Karpas-422 (cell line): ENCODE data around the gene PECR. TPM values are rescaled to one million over a fixed set of nuclear protein-coding genes. Genes with fewer than 3 reads are reported as not detected.

Source experiments
- DNase-seq: peaks from one replicate; pipeline ENCODE4 v3.0.0-alpha.2; 2015
- H2AFZ ChIP-seq: fragments of 200-600 bp; sonication (generic); 2 replicates; pipeline ENCODE4 v1.6.1; 2014; ENCODE audit warnings: antibody characterized with exemption, low read length, mixed read lengths
- H3K27ac ChIP-seq: fragments of 200-600 bp; sonication (generic); 2 replicates; pipeline ENCODE4 v1.5.1; 2014; ENCODE audit warnings: mild to moderate bottlenecking, low read length, moderate library complexity
- H3K27me3 ChIP-seq: fragments of 200-600 bp; sonication (generic); 2 replicates; pipeline ENCODE4 v1.6.1; 2014; ENCODE audit warnings: low read length, mixed read lengths
- H3K36me3 ChIP-seq: fragments of 200-600 bp; sonication (generic); 2 replicates; pipeline ENCODE4 v1.6.1; 2014; ENCODE audit warnings: low read length, mixed read lengths; ENCODE audit not compliant: insufficient read depth
- H3K4me1 ChIP-seq: fragments of 200-600 bp; sonication (generic); 2 replicates; pipeline ENCODE4 v1.6.1; 2014; ENCODE audit warnings: mild to moderate bottlenecking, low read length, mixed read lengths
- H3K4me2 ChIP-seq: fragments of 200-600 bp; sonication (generic); 2 replicates; pipeline ENCODE4 v1.6.1; 2014; ENCODE audit warnings: low read length, low read depth, mild to moderate bottlenecking; ENCODE audit not compliant: poor library complexity, severe bottlenecking
- H3K4me3 ChIP-seq: fragments of 200-600 bp; sonication (generic); 2 replicates; pipeline ENCODE4 v1.5.1; 2014; ENCODE audit warnings: mild to moderate bottlenecking, antibody characterized with exemption, low read length, mixed read lengths
- H3K79me2 ChIP-seq: fragments of 200-600 bp; sonication (generic); 2 replicates; pipeline ENCODE4 v1.6.1; 2014; ENCODE audit warnings: mild to moderate bottlenecking, low read length, mixed read lengths
- H3K9ac ChIP-seq: fragments of 200-600 bp; sonication (generic); 2 replicates; pipeline ENCODE4 v1.6.0; 2014; ENCODE audit warnings: low read length
- H3K9me2 ChIP-seq: fragments of 200-600 bp; sonication (generic), shearing (Covaris generic); replicated peaks from 2 replicates; pipeline ENCODE4 v1.6.0; 2014; ENCODE audit warnings: mild to moderate bottlenecking, low read length, moderate library complexity; ENCODE audit not compliant: insufficient read depth
- H3K9me3 ChIP-seq: fragments of 300-700, 200-600 bp; sonication (generic); 2 replicates; pipeline ENCODE4 v1.6.1; 2014; ENCODE audit warnings: low read length, mixed read lengths
- H4K20me1 ChIP-seq: fragments of 200-600 bp; sonication (generic); 2 replicates; pipeline ENCODE4 v1.6.1; 2014; ENCODE audit warnings: mild to moderate bottlenecking, antibody characterized with exemption, low read length, low read depth; ENCODE audit not compliant: insufficient read depth
- total RNA-seq: library from RNA; depleted of rRNA; stranded (reverse); fragments of >200 nt; shearing (Covaris generic); gene quantifications from 2 replicates; pipeline ENCODE4 v1.2.3, GENCODE V29; 2014; ENCODE audit warnings: low replicate concordance

Gene PECR
- total RNA-seq, 1 experiment from 2014 or later: 0.30 TPM

DNA sequence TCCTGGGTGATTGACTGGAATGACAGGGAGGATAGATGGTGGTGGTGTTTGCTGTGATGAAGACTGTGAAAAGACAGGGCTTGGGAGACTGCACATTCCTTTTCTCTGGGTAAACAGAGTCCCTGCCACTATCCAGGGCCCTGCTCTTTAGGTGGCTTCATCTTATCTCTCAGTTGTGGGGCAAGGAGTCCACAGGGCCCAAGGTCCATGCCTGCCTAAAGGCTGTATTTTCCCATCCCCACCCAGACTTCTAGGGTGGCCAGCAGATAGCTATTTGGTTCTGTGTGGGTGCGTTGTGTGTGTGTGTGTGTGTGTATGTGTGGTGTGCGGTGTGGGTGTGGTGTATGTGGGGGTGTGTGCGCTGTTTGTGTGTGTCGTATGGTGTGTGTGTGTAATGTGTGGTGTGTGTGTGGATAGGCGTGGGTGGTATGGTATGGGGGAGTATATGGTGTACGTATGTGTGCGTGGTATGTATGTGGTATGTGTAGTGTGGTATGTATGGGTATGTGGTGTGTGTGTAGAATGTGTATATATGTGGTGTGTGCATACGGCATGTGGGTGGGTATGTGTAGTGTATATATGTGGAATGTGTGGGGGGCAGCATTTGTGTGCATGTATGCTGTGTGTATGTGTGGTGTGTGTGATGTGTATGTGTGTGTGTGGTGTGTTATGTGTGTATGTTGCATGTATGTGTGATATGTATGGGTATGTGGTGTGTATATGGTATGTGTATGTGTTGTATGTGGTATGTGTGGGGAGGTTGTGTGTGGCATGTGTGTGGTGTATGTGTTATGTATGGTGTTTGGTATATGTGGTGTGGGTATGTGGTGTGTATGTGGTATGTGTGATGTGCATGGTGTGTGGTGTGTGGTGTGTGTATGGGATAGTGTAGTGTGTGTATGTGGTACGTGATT, 17.1 kb upstream of the PECR start:
- Histone ChIP-seq H4K20me1 (no peaks in the 10 kb centered on the region), H3K9me3 (no peaks in the 10 kb centered on the region), H3K9ac (no peak overlapping the region), H3K36me3 (no peaks in the 10 kb centered on the region), H3K27me3 (no peaks in the 10 kb centered on the region), H3K4me3 (no peak overlapping the region), H3K9me2 (no peaks in the 10 kb centered on the region), H3K79me2 (no peaks in the 10 kb centered on the region), H3K4me1 (no peaks in the 10 kb centered on the region), H2AFZ (no peak overlapping the region), H3K27ac (no peak overlapping the region), H3K4me2 (no peak overlapping the region)
- no peak for DNase-seq

DNA sequence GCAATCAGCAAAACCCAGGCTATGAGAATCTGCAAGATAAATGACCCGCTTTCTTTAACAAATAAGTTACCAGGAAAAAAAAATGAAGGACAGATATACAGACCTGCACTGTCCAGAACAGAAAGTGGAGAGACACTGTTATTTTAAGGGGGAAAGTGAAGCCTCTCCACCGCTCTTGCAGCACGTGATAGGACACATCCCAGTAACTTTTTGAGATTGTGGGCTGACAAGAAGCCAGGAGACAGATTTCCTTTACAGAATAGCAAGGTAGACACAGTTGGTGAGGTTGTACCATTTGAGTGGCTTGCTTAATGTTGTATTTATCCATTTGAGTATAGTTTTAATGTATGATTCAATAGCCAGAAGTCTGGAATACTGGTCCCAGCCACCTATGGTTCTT, 13.1 kb upstream of the PECR start:
- Histone ChIP-seq H3K9me3 (no peaks in the 10 kb centered on the region), H3K4me3 (no peak overlapping the region), H3K9me2 (no peaks in the 10 kb centered on the region), H3K27me3 (no peaks in the 10 kb centered on the region), H3K4me2 (no peak overlapping the region), H4K20me1 (no peaks in the 10 kb centered on the region), H3K4me1 (no peaks in the 10 kb centered on the region), H3K79me2 (no peaks in the 10 kb centered on the region), H3K9ac (no peak overlapping the region), H2AFZ (no peak overlapping the region), H3K27ac (no peak overlapping the region), H3K36me3 (no peaks in the 10 kb centered on the region)
- DNase-seq: no peak

DNA sequence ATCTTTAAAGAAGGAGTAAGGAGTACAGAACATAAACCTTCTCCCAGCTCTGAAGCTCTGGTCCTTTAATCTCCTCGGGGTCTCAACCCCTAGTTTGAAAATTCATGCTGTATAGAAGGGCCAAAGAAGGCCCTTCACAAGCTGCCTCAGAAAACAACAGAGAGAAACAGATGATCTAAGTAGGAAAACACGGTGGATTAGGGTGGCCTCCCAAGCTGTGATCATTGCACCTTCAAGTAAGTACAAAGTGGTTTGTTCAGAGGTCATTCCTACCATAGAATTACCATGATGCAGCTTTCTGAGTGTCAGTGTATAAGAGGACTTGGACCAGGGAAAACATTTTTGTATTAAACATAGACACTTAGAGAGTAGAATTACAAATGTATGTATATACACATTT, 11.0 kb upstream of the PECR start:
- Histone ChIP-seq H3K27ac (no peak overlapping the region), H3K9me2 (no peaks in the 10 kb centered on the region), H3K9me3 (no peaks in the 10 kb centered on the region), H2AFZ (no peak overlapping the region), H3K4me3 (no peak overlapping the region), H4K20me1 (no peaks in the 10 kb centered on the region), H3K4me2 (no peak overlapping the region), H3K9ac (no peak overlapping the region), H3K79me2 (no peaks in the 10 kb centered on the region), H3K36me3 (no peaks in the 10 kb centered on the region), H3K4me1 (no peaks in the 10 kb centered on the region), H3K27me3 (no peaks in the 10 kb centered on the region)
- DNase-seq: no peak

DNA sequence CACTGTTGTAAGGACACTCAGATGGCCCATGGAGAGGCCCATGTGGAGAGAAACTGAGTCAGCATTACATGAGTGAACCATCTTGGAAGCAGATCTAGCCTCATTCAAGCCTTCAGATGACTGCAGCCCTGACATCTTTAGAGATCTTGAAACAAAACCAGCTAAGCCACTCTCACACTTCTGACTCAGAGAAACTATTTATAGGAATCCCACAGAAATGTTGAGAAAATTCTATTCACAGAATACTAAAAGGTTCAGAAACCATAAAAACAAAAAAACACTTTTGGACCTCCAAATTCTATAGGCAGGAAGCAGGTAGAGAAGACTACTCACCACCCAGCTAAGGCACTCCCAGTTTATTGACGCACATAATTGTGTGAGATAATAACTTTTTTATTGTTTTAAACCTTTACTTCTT, 8.8 kb upstream of the PECR start:
- Histone ChIP-seq H3K9me2 (no peaks in the 10 kb centered on the region), H3K9ac (no peak overlapping the region), H3K36me3 (no peaks in the 10 kb centered on the region), H3K4me1 (no peaks in the 10 kb centered on the region), H4K20me1 (no peaks in the 10 kb centered on the region), H3K27me3 (no peaks in the 10 kb centered on the region), H3K79me2 (no peaks in the 10 kb centered on the region), H3K9me3 (no peaks in the 10 kb centered on the region), H3K4me2 (no peak overlapping the region), H3K4me3 (no peak overlapping the region), H3K27ac (no peak overlapping the region), H2AFZ (no peak overlapping the region)
- no peak for DNase-seq

DNA sequence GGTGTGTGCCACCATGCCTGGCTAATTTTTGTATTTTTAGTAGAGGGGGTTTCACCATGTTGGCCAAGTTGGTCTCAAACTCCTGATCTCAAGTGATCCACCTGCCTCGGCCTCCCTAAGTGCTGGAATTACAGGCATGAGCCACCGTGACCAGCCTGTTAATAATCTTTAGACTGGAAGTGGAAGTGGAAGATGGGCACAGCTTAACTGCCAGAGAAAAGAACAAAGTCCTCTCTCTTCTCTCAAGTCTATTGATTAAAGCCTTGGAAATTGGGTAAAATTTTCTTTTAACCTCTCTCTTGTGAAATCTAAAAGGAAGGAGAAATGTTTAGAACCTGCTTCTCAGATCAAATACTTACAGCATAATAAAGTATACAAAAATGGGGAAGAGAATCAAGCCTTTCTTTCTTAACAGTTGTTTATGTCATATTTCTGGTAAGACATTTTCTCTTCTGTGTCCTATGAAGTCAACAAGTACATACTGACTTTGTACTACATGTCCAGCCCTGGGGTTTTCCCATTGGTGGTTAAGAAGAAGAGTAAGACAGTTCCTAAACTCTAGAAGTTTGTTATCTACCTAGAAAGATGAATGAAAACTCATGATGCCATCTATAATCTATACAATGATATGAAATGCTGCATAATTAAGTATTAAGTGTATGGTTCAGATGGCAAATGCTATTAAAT, 4.7 kb upstream of the PECR start:
- H3K79me2 ChIP-seq: no peaks in the 10 kb centered on the region
- no peak overlapping the region for H2AFZ ChIP-seq
- H3K27me3 ChIP-seq: no peaks in the 10 kb centered on the region
- DNase-seq: no peak
- no peak overlapping the region for H3K9ac ChIP-seq
- no peaks in the 10 kb centered on the region for H4K20me1 ChIP-seq
- no peak overlapping the region for H3K4me2 ChIP-seq
- H3K27ac ChIP-seq: no peak overlapping the region
- no peak overlapping the region for H3K4me3 ChIP-seq
- H3K9me3 ChIP-seq: no peaks in the 10 kb centered on the region
- H3K9me2 ChIP-seq: no peaks in the 10 kb centered on the region
- H3K4me1 ChIP-seq: no peaks in the 10 kb centered on the region
- H3K36me3 ChIP-seq: no peaks in the 10 kb centered on the region

DNA sequence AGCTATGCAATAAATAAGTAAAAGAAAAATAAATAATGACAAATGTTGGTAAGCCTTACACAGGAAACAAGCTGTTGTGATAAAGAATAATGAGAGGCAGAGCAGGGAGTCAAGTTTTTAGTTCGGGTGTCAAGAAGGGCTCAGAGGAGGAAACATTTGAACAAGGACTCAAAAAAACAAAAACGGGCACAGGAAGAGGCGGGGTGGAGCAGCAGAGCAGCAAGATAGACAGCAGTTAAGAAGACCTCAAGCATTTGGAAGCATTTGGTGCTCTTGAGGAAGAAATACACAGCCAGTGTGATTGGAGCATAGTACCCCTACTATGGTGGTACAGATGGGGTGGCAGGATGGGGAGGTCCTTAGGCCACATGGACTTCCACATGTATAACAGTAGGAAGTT, 2.9 kb upstream of the PECR start:
- no peak for DNase-seq
- no peaks in the 10 kb centered on the region for H3K9me3 ChIP-seq
- no peaks in the 10 kb centered on the region for H3K4me1 ChIP-seq
- H3K36me3 ChIP-seq: no peaks in the 10 kb centered on the region
- no peak overlapping the region for H3K4me3 ChIP-seq
- no peaks in the 10 kb centered on the region for H3K79me2 ChIP-seq
- no peak overlapping the region for H3K4me2 ChIP-seq
- H2AFZ ChIP-seq: no peak overlapping the region
- no peaks in the 10 kb centered on the region for H3K27me3 ChIP-seq
- H3K9ac ChIP-seq: no peak overlapping the region
- H3K27ac ChIP-seq: no peak overlapping the region
- H4K20me1 ChIP-seq: no peaks in the 10 kb centered on the region
- H3K9me2 ChIP-seq: no peaks in the 10 kb centered on the region

DNA sequence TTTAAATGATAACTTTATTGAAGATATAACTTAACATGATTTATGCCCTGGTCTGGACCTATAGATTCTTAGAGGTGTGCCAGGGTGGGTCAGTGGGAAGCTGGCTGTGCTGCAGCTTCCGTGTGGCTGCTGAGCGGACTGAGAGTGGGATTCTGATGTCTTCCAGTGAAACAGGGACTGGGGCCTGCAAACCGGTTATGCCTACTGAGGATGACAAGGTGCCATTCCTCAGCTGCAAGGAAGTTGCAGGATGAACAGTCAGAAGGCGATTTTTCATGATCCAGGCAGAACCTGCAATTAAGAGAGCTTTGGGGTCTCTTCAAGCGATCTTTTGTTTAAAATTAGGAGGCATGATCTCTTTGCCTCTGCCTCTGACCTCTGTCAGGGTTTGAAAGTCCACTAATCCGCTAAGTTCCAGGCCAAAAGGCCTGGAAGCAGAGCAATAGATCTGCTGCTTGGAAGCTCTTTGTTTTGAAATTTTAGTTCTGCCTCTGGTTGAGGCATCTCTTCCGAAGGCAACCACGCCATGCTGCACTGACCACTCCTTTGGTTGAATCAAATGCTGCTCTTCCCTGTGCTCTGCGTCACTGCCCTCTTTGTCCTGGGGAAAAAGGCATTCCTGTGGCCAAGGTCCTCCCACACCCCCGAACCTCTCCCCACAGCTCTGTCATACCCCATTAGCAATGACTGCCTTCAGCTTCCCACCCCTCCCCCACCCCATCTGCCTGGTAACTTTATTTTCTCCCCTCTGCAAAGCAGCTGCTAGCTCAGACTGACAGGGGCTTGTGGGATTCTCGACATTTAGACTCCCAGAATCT, 2.1 kb upstream of the PECR start:
- Histone ChIP-seq H3K27me3 (no peaks in the 10 kb centered on the region), H2AFZ (no peak overlapping the region), H3K9me2 (no peaks in the 10 kb centered on the region), H3K79me2 (no peaks in the 10 kb centered on the region), H3K4me2 (no peak overlapping the region), H4K20me1 (no peaks in the 10 kb centered on the region), H3K36me3 (no peaks in the 10 kb centered on the region), H3K9me3 (no peaks in the 10 kb centered on the region), H3K27ac (no peak overlapping the region), H3K4me3 (no peak overlapping the region), H3K9ac (no peak overlapping the region), H3K4me1 (no peaks in the 10 kb centered on the region)
- DNase-seq: no peak

DNA sequence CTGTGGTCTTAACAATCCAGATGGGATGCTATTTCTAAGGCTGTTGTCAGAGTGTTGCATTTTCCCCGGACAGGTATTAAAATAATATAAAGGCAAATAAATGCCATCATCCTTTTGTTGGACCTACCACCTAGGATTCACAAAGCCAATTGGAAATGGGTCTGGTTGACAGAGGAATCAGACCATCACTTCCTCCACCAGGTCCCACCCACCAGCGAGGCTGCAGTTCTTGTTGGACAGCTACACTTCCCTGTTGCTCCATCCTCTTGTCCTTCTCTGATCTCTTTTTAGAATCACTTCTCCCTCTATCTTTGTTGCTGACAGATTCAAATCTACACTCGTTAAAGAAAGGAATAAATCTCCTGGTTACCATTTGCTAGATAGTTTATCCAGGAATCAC, 1.2 kb upstream of the PECR start:
- no peak overlapping the region for H3K4me3 ChIP-seq
- no peaks in the 10 kb centered on the region for H4K20me1 ChIP-seq
- DNase-seq: no peak
- H3K4me2 ChIP-seq: no peak overlapping the region
- no peaks in the 10 kb centered on the region for H3K79me2 ChIP-seq
- H3K27me3 ChIP-seq: no peaks in the 10 kb centered on the region
- H3K27ac ChIP-seq: no peak overlapping the region
- no peaks in the 10 kb centered on the region for H3K36me3 ChIP-seq
- H3K9me2 ChIP-seq: no peaks in the 10 kb centered on the region
- H2AFZ ChIP-seq: no peak overlapping the region
- no peaks in the 10 kb centered on the region for H3K4me1 ChIP-seq
- no peaks in the 10 kb centered on the region for H3K9me3 ChIP-seq
- H3K9ac ChIP-seq: no peak overlapping the region
